Measurements from ENCODE around the gene TFR2. TPM values are rescaled to one million over a fixed set of nuclear protein-coding genes. Genes with fewer than 3 reads are reported as not detected.

The TFR2 gene
- total RNA-seq, 1 donor = under 0.01 TPM

GRCh38 chr7:100626530-100627237 is 14.7 kb downstream of the TFR2 start:
- no peaks in the 10 kb centered on the region for H3K9me3 ChIP-seq (ENCODE audit: low read depth, low read length)
- no peaks in the 10 kb centered on the region for H3K36me3 ChIP-seq (ENCODE audit: insufficient read depth, low read length)
- peak; percentile 99 for DNase-seq (ENCODE audit: insufficient read length, low spot score, missing footprints)
- peak overlapping the region; percentile 74 for H3K4me2 ChIP-seq (ENCODE audit: insufficient read depth, low read length)
- H3K27me3 ChIP-seq (ENCODE audit: insufficient read depth, low read length) = peaks cover 1% of the 10 kb centered on the region
- H3K4me1 ChIP-seq (ENCODE audit: insufficient read depth, low read length) = no peaks in the 10 kb centered on the region
- H3K4me3 ChIP-seq (ENCODE audit: insufficient read depth, low read length) = peak overlapping the region; percentile 53
- H3K79me2 ChIP-seq (ENCODE audit: insufficient read depth, low read length) = no peaks in the 10 kb centered on the region
- peak overlapping the region; percentile 65 for H2AFZ ChIP-seq (ENCODE audit: low read length)
- H3K27ac ChIP-seq (ENCODE audit: low read depth, low read length) = no peak overlapping the region
- TF ChIP-seq CTCF (IDR thresholded peaks at IDR 0.05; ENCODE audit: extremely low read depth, low read depth, low read length) = no peak
- H4K20me1 ChIP-seq (ENCODE audit: insufficient read depth, low read length) = no peaks in the 10 kb centered on the region

GRCh38 chr7:100626055-100626454 is 15.3 kb downstream of the TFR2 start:
- no peaks in the 10 kb centered on the region for H3K9me3 ChIP-seq (ENCODE audit: low read depth, low read length)
- H3K27ac ChIP-seq (ENCODE audit: low read depth, low read length) = no peak overlapping the region
- no peaks in the 10 kb centered on the region for H3K4me1 ChIP-seq (ENCODE audit: insufficient read depth, low read length)
- TF ChIP-seq CTCF (IDR thresholded peaks at IDR 0.05; ENCODE audit: extremely low read depth, low read depth, low read length) = no peak
- DNase-seq (ENCODE audit: insufficient read length, low spot score, missing footprints) = peak; percentile 63
- peak overlapping the region; percentile 74 for H3K4me2 ChIP-seq (ENCODE audit: insufficient read depth, low read length)
- H2AFZ ChIP-seq (ENCODE audit: low read length) = peak overlapping the region; percentile 65
- no peaks in the 10 kb centered on the region for H3K79me2 ChIP-seq (ENCODE audit: insufficient read depth, low read length)
- H3K36me3 ChIP-seq (ENCODE audit: insufficient read depth, low read length) = no peaks in the 10 kb centered on the region
- H3K27me3 ChIP-seq (ENCODE audit: insufficient read depth, low read length) = no peaks in the 10 kb centered on the region
- H4K20me1 ChIP-seq (ENCODE audit: insufficient read depth, low read length) = no peaks in the 10 kb centered on the region
- H3K4me3 ChIP-seq (ENCODE audit: insufficient read depth, low read length) = peak overlapping the region; percentile 53

DNA sequence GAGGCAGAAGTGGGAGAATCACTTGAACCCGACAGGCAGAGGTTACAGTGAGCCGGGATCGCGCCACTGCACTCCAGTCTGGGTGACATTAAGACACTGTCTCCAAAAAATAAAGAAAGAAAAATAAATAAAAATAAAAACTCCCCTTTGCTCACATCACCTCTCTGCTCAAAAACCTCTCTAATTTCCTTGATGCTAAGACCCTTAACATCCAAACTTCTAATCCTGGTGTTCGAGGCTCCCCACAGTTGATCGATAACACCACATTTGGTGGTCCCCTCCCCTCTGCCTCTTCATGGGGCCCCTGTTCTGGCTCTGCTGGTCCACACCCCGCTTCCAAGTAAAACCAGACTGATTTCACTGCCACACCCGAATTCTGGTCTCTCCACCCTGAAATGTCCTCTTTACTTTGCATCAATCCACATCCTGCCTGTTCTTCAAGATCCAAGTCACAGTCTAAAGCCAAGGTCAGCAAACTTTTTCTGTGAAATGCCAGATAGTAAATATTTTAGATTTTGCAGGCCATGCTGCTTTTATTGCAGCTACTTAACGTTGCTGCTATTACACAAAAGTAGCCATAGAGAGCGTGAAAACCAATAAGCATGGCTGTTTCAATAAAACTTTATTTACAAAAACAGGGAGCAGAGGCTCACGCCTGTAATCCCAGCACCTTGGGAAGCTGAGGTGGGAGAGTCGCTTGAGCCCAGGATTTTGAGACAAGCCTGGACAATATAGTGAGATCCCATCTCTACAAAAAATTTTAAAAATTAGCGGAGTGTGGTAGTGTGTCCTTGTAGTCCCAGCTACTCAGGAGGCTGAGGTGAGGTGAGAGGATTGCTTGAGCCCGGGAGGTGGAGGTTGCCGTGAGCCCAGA is 17.2 kb downstream of the TFR2 start:
- H3K27me3 ChIP-seq (ENCODE audit: insufficient read depth, low read length) = no peaks in the 10 kb centered on the region
- no peak overlapping the region for H2AFZ ChIP-seq (ENCODE audit: low read length)
- H3K4me2 ChIP-seq (ENCODE audit: insufficient read depth, low read length) = no peak overlapping the region
- no peak overlapping the region for H3K27ac ChIP-seq (ENCODE audit: low read depth, low read length)
- peak; percentile 26 for DNase-seq (ENCODE audit: insufficient read length, low spot score, missing footprints)
- no peaks in the 10 kb centered on the region for H3K4me1 ChIP-seq (ENCODE audit: insufficient read depth, low read length)
- H3K36me3 ChIP-seq (ENCODE audit: insufficient read depth, low read length) = no peaks in the 10 kb centered on the region
- no peaks in the 10 kb centered on the region for H4K20me1 ChIP-seq (ENCODE audit: insufficient read depth, low read length)
- no peaks in the 10 kb centered on the region for H3K79me2 ChIP-seq (ENCODE audit: insufficient read depth, low read length)
- H3K4me3 ChIP-seq (ENCODE audit: insufficient read depth, low read length) = no peak overlapping the region
- no peaks in the 10 kb centered on the region for H3K9me3 ChIP-seq (ENCODE audit: low read depth, low read length)
- no peak for TF ChIP-seq CTCF (IDR thresholded peaks at IDR 0.05; ENCODE audit: extremely low read depth, low read depth, low read length)

- H3K27me3 ChIP-seq (ENCODE audit: insufficient read depth, low read length) = no peaks in the 10 kb centered on the region
- no peak for TF ChIP-seq CTCF (IDR thresholded peaks at IDR 0.05; ENCODE audit: extremely low read depth, low read depth, low read length)
Measured at GRCh38 chr7:100621554-100621953, 19.8 kb downstream of the TFR2 start.

More at GRCh38 chr7:100621554-100621953, 19.8 kb downstream of the TFR2 start:
- H3K27ac ChIP-seq (ENCODE audit: low read depth, low read length) = no peak overlapping the region
- H3K36me3 ChIP-seq (ENCODE audit: insufficient read depth, low read length) = no peaks in the 10 kb centered on the region
- no peaks in the 10 kb centered on the region for H4K20me1 ChIP-seq (ENCODE audit: insufficient read depth, low read length)
- no peaks in the 10 kb centered on the region for H3K79me2 ChIP-seq (ENCODE audit: insufficient read depth, low read length)
- peak; percentile 19 for DNase-seq (ENCODE audit: insufficient read length, low spot score, missing footprints)
- no peak overlapping the region for H2AFZ ChIP-seq (ENCODE audit: low read length)
- no peak overlapping the region for H3K4me3 ChIP-seq (ENCODE audit: insufficient read depth, low read length)
- H3K4me2 ChIP-seq (ENCODE audit: insufficient read depth, low read length) = no peak overlapping the region
- H3K9me3 ChIP-seq (ENCODE audit: low read depth, low read length) = no peaks in the 10 kb centered on the region
- H3K4me1 ChIP-seq (ENCODE audit: insufficient read depth, low read length) = no peaks in the 10 kb centered on the region
